ENCODE results near the gene WTAP.
A peak's percentile ranks its signal among the peaks of the same experiment; 100 is the strongest.
"Not testable (repeated sequence)": the region's sequence is repeated elsewhere in the genome, so short reads cannot be mapped to it uniquely, and the experiment has no call there.

Gene WTAP

DNA sequence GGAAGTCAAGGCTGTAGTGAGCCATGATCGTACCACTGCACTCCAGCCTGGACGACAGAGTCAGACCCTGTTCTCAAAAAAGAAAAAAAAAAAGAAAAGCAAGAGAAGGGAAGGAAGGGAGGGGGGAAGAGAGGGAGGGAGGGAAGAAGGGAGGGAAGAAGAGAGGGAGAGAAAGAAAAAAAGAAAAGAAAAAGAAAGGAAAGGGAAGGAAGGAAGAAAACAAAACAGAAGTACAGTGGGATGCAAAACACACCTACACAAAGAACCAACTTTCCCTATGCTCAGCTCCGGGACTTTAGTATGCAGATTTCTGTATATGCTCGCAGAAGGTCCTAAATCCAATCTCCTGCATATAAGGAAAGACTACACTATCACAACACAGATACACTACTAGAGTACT, 2.5 kb upstream of the WTAP start:
- Mint-ChIP-seq H3K27ac (ENCODE audit: low read depth) (peak overlapping the region; percentile 73), H3K36me3 (ENCODE audit: insufficient read depth) (peaks cover 27% of the 10 kb centered on the region), H3K4me3 (peak overlapping the region; percentile 13), H3K4me1 (peaks cover 32% of the 10 kb centered on the region), H3K9me3 (peaks cover 5% of the 10 kb centered on the region), H3K27me3 (no peaks in the 10 kb centered on the region)
- ATAC-seq (replicated peaks; ENCODE audit: extremely low read depth, poor library complexity, severe bottlenecking) (no peak), DNase-seq (ENCODE audit: low spot score in 2 of 2) (no peak)

DNA sequence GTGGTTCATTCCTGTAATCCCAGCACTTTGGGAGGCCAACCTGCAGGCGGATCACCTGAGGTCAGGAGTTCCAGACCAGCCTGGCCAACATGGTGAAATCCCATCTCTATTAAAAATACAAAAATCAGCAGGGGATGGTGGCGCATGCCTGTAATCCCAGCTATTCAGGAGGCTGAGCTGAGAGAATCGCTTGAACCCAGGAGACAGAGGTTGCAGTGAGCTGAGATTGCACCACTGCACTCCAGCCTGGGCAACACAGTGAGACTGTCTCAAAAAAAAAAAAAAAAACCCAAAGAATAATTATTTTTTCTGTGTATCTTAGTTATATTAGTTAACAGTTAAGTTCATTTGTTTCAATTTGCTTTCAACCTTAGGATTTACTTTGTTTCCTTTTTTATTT, 2.1 kb upstream of the WTAP start:
- not testable (repeated sequence) for H3K27ac Mint-ChIP-seq (ENCODE audit: low read depth); H3K27me3 Mint-ChIP-seq; H3K9me3 Mint-ChIP-seq; ATAC-seq (replicated peaks; ENCODE audit: extremely low read depth, poor library complexity, severe bottlenecking); H3K4me3 Mint-ChIP-seq; DNase-seq (ENCODE audit: low spot score in 2 of 2)
- Mint-ChIP-seq H3K4me1 (peaks cover 32% of the 10 kb centered on the region), H3K36me3 (ENCODE audit: insufficient read depth) (peaks cover 28% of the 10 kb centered on the region)

DNA sequence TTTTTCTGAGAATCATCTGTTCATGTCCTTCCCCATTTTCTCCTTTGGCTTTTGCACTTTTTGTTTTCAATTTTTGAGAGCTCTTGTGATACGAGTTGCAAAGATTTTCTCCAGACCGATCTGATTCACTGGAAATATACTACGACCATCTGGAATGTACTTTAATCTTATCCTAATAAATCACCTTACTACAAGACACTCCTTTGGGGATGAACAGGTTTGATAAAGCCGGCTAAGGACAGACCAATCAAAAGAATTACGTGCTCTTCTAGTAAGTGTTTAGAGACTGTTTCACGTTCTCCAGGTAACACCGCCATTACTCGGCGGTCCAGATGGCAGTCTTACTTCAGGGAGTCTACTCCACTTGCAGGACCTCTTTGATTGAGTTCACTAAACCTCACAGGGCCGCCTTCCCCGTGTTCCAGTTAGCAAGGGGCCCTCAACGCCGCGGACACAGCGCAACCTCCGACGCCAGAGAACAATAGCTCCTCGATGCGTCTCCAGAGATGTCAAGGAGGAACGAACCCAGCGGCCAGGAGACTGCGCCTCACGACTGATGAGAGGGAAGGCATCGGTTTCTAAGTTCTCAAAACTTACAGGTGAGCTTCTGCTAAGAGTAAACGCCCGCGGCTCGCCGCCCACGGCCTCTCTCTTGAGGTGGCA, 920 bp upstream of the WTAP start:
- no peak for DNase-seq (ENCODE audit: low spot score in 2 of 2)
- Mint-ChIP-seq H3K4me3 (peak overlapping the region; percentile 95), H3K27ac (ENCODE audit: low read depth) (peak overlapping the region; percentile 97), H3K36me3 (ENCODE audit: insufficient read depth) (peaks cover 36% of the 10 kb centered on the region), H3K9me3 (peaks cover 5% of the 10 kb centered on the region), H3K27me3 (no peaks in the 10 kb centered on the region), H3K4me1 (peaks cover 38% of the 10 kb centered on the region)
- peak; percentile 4 for ATAC-seq (replicated peaks; ENCODE audit: extremely low read depth, poor library complexity, severe bottlenecking)

DNA sequence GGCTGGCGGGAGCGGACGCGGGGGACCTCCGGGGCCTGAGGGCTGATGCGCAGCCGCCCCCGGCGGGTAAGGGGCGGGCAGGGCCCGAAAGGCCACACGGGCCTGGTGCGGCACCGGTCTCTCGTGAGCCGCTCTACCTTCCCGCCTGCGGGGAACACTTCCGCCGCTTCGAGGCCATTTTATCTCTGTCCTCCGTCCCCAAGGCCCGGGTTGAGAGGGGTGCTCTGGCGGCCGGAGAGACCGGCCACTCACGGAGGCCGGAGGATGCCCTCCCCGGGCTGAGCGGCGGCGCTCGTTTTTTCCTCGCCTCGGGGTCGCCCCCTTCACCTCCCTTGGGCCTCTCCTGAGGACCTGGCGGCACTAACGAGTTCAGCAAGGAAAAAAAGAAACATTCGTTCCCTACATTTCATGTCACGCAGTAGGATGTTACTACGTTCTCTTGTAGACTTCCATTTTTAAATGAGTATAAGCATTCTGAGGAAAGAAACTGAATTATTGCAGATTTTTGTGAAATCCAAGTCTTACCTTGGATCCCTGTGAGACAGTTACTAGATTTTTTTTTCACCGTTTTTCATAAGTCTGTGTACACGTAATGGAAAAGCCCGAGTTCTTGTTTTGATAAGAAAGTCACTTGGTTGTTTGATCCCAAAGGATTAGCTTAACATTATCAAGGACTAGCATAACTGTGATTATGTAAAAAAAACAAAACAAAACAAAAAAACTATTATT, 575 bp downstream of the WTAP start:
- Mint-ChIP-seq H3K4me3 (peak overlapping the region; percentile 95), H3K27me3 (no peaks in the 10 kb centered on the region), H3K27ac (ENCODE audit: low read depth) (peak overlapping the region; percentile 84), H3K36me3 (ENCODE audit: insufficient read depth) (peaks cover 38% of the 10 kb centered on the region), H3K4me1 (peaks cover 43% of the 10 kb centered on the region), H3K9me3 (peaks cover 5% of the 10 kb centered on the region)
- ATAC-seq (replicated peaks; ENCODE audit: extremely low read depth, poor library complexity, severe bottlenecking) (peak; percentile 12), DNase-seq (ENCODE audit: low spot score in 2 of 2) (no peak)

DNA sequence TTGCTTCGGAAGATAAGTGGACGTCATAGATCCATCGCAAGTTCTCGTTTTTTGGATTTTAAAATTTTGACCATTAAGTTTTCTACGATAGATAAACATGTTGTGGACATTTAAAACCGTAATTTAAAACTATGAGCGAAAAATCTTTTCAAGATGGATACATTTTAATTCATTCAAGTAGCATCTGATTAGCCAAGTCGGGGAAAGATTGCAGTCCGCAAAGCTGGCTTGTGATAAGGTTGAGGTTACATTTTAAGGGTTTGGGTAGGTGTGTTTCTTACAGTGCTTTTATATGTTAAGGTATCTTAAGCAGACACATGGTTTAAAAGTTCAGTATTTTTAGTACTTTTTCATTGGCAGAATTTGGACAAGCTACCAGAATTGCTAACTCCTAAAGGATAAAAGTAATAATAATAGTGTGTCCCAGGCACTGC, 1.2 kb downstream of the WTAP start:
- Mint-ChIP-seq H3K36me3 (ENCODE audit: insufficient read depth) (peaks cover 38% of the 10 kb centered on the region), H3K4me3 (peak overlapping the region; percentile 95), H3K27me3 (no peaks in the 10 kb centered on the region), H3K27ac (ENCODE audit: low read depth) (peak overlapping the region; percentile 84), H3K9me3 (no peaks in the 10 kb centered on the region), H3K4me1 (peaks cover 41% of the 10 kb centered on the region)
- ATAC-seq (replicated peaks; ENCODE audit: extremely low read depth, poor library complexity, severe bottlenecking) (no peak), DNase-seq (ENCODE audit: low spot score in 2 of 2) (no peak)

DNA sequence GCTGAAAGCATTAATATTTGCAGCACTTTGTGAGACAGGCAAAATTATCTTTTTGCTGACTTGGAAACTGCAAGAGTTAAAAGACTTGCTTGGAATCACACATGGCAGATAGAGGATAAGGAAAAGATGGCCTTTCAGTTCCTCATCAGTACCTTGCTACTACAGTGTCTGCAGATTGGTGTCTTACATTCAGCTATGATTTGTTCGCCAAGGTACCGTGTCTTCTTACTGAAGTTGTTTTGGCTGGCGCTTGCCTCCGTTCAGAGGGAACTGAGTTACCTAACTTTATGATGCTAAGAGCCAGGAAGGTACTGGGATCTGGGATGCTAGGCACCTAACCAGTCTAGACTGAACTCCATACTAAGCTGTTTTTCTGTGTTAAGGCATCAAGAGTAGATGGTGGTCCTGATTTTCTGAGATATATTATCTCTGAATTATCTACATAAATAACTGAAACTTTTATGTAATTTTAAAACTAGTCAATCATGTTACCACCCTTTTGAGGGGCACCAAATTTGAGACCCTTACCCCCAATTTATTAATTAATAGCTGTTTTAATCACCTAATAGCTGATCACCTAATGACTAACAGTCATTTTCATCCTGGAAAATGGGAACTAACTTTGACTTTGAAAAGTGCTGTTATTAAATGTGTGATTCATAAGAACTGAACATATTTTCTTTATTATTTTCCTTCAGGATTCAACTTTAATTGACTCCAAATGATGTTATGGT, 2.5 kb downstream of the WTAP start:
- DNase-seq (ENCODE audit: low spot score in 2 of 2) = no peak
- H3K9me3 Mint-ChIP-seq = no peaks in the 10 kb centered on the region

DNA sequence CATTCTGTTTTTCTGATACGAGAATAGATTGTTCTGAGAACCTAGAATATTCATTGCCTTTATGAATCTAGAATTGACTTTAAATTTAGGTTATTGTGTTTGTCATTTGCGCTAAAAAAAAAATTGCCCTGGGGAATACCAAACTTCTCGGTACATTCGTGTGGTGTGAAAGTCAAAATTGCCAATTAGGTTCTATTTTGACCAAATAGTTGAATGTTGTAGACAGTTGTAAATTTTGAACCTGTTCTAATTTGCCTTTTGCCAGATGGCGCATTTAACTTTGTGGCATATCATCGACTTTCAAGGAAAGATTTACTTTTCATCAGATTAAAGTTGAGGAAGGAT, 3.0 kb downstream of the WTAP start:
- Mint-ChIP-seq H3K36me3 (ENCODE audit: insufficient read depth) (peaks cover 40% of the 10 kb centered on the region), H3K9me3 (no peaks in the 10 kb centered on the region), H3K27ac (ENCODE audit: low read depth) (no peak overlapping the region), H3K27me3 (no peaks in the 10 kb centered on the region), H3K4me1 (peaks cover 57% of the 10 kb centered on the region), H3K4me3 (peak overlapping the region; percentile 95)
- DNase-seq (ENCODE audit: low spot score in 2 of 2) (no peak), ATAC-seq (replicated peaks; ENCODE audit: extremely low read depth, poor library complexity, severe bottlenecking) (no peak)

More for the DNA sequence above, 2.5 kb downstream of the WTAP start:
- H3K36me3 Mint-ChIP-seq (ENCODE audit: insufficient read depth) = peaks cover 40% of the 10 kb centered on the region
- no peak for ATAC-seq (replicated peaks; ENCODE audit: extremely low read depth, poor library complexity, severe bottlenecking)
- peak overlapping the region; percentile 95 for H3K4me3 Mint-ChIP-seq
- no peaks in the 10 kb centered on the region for H3K27me3 Mint-ChIP-seq
- H3K27ac Mint-ChIP-seq (ENCODE audit: low read depth) = peak overlapping the region; percentile 84
- H3K4me1 Mint-ChIP-seq = peaks cover 53% of the 10 kb centered on the region

DNA sequence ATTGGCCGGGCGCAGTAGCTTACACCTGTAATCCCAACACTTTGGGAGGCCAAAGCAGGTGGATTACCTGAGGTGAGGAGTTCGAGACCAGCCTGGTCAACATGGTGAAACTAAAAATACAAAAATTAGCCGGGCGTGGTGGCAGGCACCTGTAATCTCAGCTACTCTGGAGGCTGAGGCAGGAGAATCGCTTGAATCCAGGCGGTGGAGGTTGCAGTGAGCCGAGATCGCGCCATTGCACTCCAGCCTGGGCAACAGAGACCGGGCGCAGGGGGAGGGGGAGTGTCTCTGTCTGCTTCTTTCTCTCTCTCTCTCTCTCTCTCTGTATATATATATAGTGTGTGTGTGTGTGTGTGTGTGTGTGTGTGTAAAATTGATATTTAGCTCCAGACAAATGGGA, 5.2 kb downstream of the WTAP start:
- peak overlapping the region; percentile 49 for H3K4me3 Mint-ChIP-seq
- H3K27ac Mint-ChIP-seq (ENCODE audit: low read depth) = peak overlapping the region; percentile 51
- H3K27me3 Mint-ChIP-seq; ATAC-seq (replicated peaks; ENCODE audit: extremely low read depth, poor library complexity, severe bottlenecking); H3K9me3 Mint-ChIP-seq; DNase-seq (ENCODE audit: low spot score in 2 of 2): not testable (repeated sequence)
- H3K36me3 Mint-ChIP-seq (ENCODE audit: insufficient read depth) = peaks cover 29% of the 10 kb centered on the region
- H3K4me1 Mint-ChIP-seq = peaks cover 46% of the 10 kb centered on the region

DNA sequence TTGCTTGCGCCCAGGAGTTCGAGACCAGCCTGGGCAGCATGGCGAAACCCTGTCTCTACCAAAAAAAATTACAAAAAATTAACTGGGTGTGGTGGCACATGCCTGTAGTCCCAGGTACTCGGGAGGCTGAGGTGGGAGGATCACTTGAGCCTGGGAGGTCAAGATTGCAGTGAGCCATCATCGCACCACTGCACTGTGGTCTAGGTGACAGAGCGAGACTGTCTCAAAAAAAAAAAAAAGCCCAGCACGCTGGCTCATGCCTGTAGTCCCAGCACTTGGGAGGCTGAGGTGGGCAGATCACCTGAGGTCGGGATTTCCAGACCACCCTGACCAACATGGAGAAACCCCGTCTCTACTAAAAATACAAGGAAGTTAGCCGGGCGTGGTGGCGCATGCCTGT, 6.1 kb downstream of the WTAP start:
- not testable (repeated sequence) for ATAC-seq (replicated peaks; ENCODE audit: extremely low read depth, poor library complexity, severe bottlenecking); H3K9me3 Mint-ChIP-seq; DNase-seq (ENCODE audit: low spot score in 2 of 2); H3K27me3 Mint-ChIP-seq
- H3K27ac Mint-ChIP-seq (ENCODE audit: low read depth) = peak overlapping the region; percentile 51
- peaks cover 26% of the 10 kb centered on the region for H3K36me3 Mint-ChIP-seq (ENCODE audit: insufficient read depth)
- peak overlapping the region; percentile 49 for H3K4me3 Mint-ChIP-seq
- H3K4me1 Mint-ChIP-seq = peaks cover 52% of the 10 kb centered on the region

DNA sequence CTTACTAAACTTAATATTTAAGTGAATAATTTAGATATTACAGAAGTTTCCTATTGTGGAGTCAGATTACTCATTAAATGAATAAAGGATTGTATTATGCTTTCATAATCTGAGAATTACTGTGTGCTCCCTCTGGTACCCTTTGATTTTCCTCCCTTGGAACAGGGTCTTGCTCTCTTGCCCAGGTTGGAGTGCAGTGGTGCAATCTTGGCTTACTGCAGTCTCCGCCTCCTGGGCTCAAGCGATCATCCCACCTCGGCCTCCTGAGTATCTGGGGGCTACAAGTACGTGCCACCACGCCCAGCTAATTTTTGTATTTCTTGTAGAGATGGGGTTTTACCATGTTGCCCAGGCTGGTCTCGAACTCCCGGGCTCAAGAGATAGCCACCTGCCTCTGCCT, 9.6 kb downstream of the WTAP start:
- Mint-ChIP-seq H3K9me3 (no peaks in the 10 kb centered on the region), H3K4me3 (no peak overlapping the region), H3K27me3 (no peaks in the 10 kb centered on the region), H3K27ac (ENCODE audit: low read depth) (no peak overlapping the region), H3K36me3 (ENCODE audit: insufficient read depth) (peaks cover 37% of the 10 kb centered on the region), H3K4me1 (peaks cover 33% of the 10 kb centered on the region)
- ATAC-seq (replicated peaks; ENCODE audit: extremely low read depth, poor library complexity, severe bottlenecking) = no peak
- no peak for DNase-seq (ENCODE audit: low spot score in 2 of 2)

DNA sequence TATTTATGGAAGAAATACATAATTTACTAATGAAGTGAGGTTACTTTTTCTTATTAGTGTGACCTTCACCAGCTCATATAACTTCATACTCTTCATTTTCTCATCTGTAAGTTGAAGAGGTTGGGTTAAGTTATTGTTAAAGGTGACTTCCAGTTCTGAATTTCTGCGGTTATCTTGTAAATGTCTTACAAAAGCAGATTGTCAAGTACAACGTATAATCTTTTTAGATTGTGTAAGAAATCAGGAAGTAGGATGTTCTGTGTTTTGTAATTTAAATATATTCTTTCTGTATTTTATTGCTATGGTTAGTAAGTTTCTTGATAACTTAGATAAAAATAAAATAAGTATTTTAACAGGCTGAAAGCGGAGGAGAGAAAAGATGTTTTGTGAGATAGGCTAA, 12.0 kb downstream of the WTAP start:
- Mint-ChIP-seq H3K27me3 (no peaks in the 10 kb centered on the region), H3K4me1 (peaks cover 17% of the 10 kb centered on the region), H3K27ac (ENCODE audit: low read depth) (no peak overlapping the region), H3K36me3 (ENCODE audit: insufficient read depth) (peaks cover 49% of the 10 kb centered on the region), H3K9me3 (no peaks in the 10 kb centered on the region), H3K4me3 (no peak overlapping the region)
- DNase-seq (ENCODE audit: low spot score in 2 of 2) = no peak
- ATAC-seq (replicated peaks; ENCODE audit: extremely low read depth, poor library complexity, severe bottlenecking) = no peak

DNA sequence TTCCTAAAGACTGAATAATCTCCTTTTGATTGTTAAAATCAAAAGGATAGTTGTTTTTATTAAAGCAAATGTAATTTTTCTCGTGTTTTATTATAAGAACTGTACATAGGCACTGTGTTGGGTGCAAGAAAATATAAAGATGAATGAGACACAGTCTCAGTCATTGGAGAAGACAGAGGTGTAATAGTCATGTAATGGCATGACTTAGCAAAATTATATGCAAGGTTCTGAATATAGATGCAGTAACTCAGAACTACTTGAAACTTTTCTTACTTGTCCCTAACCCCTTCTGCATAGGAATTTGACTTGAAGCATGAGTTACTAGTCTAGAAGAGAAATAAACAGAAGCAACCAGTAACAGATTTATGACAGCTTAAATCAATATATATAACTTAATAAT, 14.9 kb downstream of the WTAP start:
- Mint-ChIP-seq H3K9me3 (no peaks in the 10 kb centered on the region), H3K27ac (ENCODE audit: low read depth) (no peak overlapping the region), H3K36me3 (ENCODE audit: insufficient read depth) (peaks cover 70% of the 10 kb centered on the region), H3K4me3 (no peak overlapping the region), H3K4me1 (peaks cover 23% of the 10 kb centered on the region), H3K27me3 (no peaks in the 10 kb centered on the region)
- no peak for ATAC-seq (replicated peaks; ENCODE audit: extremely low read depth, poor library complexity, severe bottlenecking)
- DNase-seq (ENCODE audit: low spot score in 2 of 2) = no peak

DNA sequence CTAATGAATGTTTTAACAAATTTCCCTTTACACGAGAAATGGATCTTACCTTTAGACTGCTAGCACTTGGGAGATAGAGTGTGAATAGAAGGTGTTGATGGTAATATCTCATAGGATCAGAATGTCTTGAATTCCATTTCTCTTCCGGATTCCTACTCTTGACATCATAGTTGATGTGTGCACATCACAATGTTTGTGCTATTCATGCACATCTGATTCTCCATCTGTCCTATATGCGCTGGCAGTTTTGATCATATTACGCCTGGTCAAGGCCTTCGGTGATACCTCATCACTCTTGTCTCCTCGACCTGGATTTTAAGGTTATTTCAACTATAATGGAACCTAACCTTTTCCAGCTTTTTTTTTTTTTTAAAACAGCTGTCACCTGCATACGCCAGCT, 17.8 kb downstream of the WTAP start:
- H3K27ac Mint-ChIP-seq (ENCODE audit: low read depth) = peak overlapping the region; percentile 9

More for the DNA sequence above, 17.8 kb downstream of the WTAP start:
- H3K4me3 Mint-ChIP-seq = no peak overlapping the region
- H3K27me3 Mint-ChIP-seq = no peaks in the 10 kb centered on the region
- no peak for ATAC-seq (replicated peaks; ENCODE audit: extremely low read depth, poor library complexity, severe bottlenecking)
- H3K36me3 Mint-ChIP-seq (ENCODE audit: insufficient read depth) = peaks cover 84% of the 10 kb centered on the region
- H3K9me3 Mint-ChIP-seq = no peaks in the 10 kb centered on the region
- no peak for DNase-seq (ENCODE audit: low spot score in 2 of 2)
- H3K4me1 Mint-ChIP-seq = peaks cover 15% of the 10 kb centered on the region
